GM19328 (cell line): ENCODE measurements around the gene SIK2.

Source experiments
- ATAC-seq: cut with Tn5 transposase; IDR thresholded peaks from one replicate; pipeline ENCODE4 v1.9.1; 2021; ENCODE audit warnings: mild to moderate bottlenecking, moderate library complexity; ENCODE audit not compliant: unreplicated experiment

SIK2 gene

DNA sequence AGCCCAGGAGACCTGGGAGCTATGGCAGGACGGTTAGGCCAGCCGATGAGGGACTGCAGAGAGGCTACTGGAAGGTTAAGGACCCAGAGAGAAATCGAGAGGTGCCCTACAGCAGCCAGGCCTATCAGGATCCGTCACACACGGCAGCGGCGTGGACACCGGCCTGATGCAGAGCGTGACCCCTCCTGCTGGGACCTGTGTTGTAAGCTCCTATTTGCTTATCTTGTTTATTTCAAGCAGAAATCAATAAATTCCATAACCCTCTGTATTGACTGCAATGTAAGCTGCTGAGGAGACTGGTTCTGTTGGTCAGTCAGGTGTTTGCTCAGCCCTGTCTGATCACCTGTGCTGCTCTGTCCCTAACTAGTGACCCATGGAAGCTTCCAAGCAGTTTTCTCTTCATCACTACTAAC, 124.1 kb downstream of the SIK2 start:
- no peak for ATAC-seq

DNA sequence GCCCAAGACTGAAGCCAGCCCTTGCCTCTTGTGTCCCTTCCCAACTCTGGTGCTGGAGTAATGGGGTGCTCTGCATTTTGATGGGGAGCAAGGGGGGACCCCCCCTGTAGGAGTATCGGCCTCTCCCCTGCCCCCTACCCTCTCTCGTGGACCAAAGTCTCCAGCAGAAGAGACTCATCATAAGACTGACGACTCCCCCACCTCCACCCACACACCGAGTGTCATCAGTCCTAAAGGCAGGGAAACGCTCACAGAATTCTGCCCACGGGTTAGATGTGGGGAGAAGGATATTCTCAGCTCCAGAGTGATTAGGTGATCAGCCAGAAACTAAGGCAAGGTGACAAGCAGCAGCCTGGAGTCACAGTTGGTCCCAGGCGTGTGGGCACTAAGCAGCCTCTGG, 125.2 kb downstream of the SIK2 start:
- ATAC-seq: no peak

DNA sequence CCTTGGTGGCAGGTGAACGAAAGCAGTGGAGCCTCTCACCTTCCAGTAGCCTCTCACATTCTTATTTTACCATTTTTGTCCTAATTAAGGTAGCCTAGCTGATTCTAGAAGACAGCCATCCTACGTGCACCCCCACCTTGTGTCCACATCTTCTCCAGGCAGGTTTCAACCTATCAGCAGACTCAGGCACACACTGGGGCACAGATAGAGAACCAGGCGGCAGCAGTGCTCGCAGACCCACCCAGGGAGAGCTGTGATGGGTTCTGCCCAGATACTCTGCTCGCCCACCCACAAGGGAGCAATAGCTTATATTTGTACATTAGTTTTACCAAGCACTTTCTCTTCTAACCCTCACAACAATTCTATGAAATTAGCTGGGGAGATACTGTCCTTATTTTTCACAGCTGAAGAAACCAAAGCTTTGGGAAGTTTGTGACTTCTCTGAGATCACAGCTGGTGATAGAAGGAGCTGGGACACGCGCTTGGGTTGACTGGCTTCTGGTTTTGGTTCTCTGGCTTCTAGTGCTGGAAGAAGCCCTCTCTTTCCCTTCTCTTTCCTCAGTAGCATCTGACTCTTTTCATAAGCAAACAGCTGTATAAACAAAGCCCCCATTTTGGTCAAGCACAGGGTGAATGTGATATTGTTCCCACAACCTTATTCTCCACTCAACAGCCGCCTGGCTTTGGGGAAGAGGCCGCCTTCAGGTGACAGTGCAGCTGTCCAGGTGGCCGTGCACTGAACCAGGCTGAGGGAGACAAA, 127.0 kb downstream of the SIK2 start:
- no peak for ATAC-seq

DNA sequence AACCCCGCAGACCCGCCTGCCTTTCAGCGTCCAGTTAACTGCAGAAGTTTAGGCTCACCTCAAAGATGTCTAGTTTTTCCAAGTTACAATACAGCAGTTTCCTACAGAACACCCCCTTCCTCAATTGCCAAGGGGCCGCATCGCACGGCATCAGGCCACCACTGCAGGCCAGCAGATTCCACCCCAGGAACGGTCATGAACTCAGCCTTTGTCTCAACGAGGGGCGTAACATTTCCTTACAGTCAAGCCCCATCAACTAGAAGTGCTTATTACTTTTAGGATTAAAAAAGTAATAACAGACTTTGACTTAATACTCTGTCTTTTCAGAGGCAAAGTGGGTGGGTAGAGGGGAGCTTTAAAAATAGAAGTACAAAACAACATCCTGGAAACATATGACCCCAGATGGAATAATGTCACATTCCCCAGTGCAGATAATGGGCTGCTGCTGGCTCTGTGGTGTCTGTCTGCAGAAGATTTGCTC, 127.6 kb downstream of the SIK2 start:
- ATAC-seq: no peak

DNA sequence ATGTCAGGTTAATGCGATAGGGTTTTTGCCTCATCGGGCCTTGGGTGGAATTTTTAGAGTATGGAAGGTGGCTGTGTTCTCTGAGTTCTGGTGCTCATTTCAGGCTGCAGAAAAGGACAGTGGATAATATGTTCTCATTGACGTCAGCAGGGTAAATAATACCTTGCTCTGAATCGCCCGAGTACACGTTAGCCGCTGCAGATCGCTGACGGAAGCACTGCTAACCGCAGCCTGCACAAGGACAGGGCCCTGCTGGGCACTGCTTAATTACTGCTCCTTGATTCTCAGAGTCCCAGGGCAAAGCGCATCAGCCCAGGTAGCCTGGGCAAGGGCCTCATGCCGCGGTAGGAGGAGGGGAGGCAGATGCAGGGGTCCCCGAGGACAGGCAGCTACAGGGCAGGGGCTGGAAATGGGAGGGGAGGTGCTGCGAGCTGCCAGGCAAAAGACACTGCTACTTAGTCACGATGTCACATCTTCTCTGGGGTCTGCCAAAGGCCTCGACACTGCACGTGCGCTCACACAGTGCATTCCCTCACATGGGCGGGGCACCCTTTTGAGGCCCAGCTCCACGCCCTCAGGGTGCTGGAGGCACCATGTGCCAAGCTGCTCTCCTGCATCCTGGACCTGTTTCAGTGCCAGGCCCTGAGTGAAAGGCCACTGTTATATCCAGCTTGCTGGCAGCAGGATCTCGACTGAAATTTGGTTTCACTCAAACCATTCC, 128.8 kb downstream of the SIK2 start:
- ATAC-seq: no peak

DNA sequence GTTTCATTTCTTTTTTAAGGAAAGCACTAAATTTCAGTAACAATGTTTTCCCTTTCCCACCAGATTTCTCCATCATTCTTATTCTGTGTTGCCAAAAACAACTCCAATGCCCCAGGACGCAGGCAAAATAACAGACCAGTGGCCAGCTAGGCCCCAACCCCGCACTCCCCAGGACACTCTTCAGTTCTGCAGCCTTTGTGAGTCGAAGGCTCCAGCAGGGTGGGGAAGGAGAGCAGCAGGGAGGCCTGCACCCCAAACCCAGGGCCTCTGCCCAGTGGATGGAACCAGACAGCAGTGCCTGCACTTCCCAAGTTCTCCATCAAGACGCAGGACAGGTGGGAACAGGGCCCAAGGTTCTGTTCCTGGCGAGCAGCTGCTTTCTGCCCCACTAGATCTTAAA, 129.6 kb downstream of the SIK2 start:
- ATAC-seq: no peak

DNA sequence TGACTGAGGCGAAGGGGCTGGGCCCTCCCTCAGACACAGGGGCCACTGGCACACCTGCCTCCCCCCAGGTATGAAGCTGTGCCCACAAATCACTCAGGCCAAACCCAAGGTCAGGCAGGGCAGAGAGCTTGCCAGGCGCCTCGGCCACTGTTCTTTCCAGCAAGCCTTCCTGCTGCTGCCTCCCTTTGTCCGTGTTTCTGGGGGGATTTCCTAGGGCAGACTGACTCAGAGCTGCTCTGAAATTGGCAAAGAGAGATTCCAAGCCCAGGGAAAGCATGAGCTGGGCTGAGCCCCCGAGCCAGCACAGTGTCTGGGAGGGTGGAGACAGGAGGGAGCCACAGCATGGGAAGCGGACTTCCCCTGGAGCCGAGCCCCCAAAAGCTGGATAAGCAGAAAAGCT, 130.8 kb downstream of the SIK2 start:
- no peak for ATAC-seq

DNA sequence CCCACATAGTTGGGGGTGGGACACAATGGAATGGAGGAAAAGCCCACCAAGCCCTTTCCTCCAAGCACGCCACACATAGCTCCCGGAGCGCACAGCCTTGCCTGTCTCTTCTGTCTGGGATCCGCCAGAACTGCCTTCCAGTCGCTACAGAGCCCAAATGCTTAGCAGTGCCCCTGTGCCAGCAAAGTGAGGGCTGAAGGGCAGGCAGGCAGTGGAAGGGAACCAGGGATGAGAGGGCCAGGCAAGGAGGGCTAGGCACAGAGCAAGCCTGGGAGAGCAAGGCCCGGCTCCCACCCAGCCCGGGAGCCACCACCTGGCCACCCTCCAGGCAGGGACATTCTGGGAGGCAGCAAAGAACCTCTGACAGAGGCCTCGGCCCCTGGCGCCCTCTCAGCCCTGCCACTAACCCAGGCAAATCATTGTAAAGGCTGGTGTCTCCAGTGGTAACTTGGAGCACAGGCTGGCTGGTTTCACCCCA, 131.4 kb downstream of the SIK2 start:
- no peak for ATAC-seq

DNA sequence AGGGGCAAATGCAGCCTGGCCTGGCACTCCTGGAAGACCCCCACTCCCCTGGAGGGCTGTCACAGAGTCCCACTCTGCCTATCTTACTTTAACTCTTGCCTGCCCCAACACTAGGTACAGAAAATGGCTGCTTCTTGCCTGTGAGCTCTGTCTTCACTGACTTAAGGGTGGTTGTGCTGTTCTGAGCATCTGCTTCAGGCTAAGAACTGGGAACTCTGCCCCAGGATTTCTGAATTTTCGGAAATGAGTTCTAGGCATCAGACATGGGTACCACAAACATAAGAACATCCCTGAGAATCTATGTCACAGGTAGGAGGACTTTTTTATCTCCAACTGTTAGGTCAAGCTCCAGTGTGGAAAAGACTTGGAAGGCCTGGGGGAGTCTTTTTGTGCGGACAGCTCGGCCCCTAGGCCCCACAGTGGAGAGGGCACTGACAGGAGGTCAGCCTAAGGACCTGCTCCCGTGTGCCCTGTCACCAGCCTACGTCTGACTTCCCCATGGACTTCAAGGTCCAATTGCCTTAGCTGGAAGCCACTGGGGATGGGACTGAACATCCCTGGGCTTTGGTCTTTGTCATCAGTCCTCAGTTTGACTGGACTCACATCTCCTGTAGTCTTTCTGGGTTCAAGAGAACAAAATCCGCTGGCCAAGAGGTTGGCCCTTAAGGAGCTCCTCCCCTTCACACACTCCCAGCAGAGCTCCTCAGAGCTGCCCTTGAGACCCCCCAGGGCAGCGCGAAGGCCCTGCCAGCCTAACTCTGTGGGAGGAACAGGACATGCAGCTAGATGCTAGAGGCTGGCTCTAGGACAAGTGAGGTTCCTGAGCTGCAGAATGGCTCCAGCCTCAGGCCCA, 132.1 kb downstream of the SIK2 start:
- ATAC-seq: no peak

DNA sequence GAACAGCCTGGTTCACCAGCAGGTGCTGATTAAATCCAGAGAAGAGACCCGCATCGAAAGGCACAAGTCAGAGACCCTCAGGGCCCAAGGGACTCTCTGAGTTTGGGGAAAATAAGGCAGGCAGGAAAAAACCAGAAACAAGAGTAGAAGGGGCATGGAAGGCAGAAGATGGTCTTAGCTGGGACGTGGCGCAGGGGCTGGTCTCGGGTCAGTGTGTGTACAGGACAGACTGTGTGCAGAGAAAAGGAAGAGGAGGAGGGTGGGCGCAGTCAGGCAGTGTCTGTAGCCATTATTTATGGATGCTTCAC, 132.7 kb downstream of the SIK2 start:
- ATAC-seq: no peak

DNA sequence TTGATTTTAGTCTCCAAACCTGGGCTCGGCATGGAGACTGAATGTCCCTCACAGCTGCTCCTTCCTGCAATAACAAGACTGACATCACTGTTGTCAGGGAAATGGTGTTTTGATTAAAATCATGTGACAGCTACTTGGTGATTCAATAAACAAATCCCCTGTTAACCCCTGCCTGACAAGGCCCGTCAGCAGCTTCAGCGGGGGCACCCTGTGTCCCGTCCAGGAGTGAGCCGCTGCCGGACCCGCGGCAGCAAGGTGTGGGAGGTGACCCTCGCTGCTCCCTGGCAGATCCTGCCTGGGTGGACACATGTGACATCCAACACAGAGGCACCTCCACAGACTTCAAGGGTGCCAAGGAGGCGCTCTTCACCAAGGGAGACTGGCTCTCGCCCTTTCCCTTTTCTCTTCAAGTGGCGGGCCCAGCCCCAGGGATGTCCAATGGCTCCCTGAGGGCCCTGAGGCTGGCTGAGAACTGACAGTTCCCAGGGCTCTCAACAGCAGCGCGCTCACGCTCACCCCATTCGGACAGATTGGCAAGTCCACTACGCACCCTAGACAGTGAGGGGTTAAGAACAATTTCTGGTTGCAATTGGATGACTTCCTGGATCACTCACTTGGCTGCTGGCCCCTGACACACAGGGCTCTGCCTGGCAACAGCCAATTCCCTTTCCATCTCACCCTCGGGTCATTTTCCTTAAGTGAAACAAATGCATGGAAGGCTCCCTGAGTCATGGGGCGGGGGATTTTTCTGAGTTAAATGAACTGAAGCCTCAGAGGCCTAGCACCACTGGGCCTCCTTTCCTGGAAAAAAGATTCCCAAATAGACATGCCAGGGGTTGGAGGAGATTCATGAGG, 133.2 kb downstream of the SIK2 start:
- no peak for ATAC-seq

DNA sequence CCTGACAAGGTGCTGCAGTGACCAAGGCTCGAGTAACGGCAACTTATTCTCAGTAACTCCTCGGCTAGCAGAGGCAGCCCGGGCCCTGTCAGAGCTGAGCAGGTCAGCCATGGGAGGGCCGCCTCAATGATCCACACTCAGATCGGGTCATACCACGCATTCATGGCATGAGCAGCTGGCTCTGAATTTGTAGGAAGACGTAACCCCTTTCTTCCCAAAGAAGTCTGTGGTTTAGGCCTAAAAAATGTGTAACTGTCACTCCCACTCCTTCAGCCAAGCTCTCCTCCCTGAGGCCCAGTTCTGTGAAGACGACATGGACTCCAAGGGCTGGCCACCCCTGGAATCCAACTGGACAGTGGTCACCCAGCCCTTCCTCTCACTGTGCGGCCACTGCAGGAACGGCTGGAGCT, 133.9 kb downstream of the SIK2 start:
- ATAC-seq: no peak

DNA sequence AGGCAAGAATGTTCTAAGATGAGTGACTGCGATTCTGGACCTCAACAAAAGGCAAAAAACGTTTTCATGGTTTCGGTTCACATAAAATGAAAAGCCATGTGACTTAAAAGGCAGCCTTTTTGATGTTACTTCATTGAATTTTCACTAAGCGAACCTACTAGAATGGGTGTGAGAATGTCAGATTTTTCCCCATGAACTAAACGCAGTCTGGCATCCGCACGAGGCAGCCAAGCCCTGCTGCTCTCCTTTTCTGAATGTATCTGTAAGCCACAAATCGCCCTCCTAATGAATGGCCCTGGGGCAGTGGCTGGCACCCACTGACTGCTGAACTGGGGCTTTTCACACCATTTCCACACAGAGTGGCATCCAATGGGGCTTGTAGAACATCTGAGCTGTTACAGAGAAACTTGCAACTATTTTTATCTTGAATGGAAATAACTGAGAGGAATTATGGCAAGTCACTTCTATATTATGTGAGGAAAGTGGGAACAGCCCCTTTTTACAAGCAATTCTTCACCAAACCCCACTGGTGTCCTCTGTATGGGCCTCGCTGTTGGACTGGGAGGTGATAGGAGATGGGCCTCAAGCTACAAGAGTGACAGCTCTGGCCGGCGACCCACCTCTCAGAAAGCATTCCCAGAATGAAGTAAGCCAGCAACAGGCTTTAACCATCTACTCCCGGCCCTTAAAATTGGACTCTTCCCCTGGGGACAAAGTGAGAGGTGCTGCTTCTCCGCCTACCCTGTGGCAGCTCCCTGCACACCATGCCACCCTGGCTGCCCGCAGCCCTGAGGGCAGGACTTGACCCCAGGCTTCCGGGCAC, 134.6 kb downstream of the SIK2 start:
- no peak for ATAC-seq

DNA sequence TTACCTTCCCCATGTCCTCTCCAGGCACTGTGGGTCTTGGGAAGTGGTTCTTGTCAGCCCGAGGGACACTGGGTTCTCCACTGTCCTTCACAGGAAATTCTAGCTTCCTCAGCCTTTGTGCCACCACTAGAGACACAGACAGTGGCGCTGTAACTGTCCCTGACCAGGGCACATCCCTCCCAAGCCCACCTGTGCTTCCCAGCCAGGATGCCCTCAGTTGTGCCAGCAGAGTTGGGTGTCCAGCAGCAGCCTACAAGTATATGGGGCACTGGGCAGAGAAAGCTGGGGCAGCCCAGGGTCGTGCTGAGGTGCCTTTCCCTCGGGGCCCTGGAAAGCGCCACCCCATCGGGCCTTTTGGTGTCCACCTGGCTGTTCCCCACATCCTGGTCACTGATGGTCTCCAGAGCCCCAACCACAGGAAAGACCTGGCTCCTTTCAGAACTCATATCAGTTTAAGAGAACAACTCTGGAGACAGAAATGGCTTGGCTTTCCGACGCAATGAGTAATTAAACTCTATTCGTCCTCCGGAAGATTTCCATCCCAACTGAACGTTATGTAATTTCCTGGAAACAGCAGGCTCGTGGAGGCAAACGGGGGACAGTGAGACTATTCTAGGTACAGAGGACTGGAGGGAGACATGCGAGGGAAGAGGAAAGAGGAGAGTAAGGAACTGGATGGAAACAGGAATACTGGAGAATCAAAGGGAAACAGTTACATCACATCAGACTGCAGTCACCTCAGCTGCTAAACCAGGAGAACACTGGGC, 135.4 kb downstream of the SIK2 start:
- ATAC-seq: no peak

DNA sequence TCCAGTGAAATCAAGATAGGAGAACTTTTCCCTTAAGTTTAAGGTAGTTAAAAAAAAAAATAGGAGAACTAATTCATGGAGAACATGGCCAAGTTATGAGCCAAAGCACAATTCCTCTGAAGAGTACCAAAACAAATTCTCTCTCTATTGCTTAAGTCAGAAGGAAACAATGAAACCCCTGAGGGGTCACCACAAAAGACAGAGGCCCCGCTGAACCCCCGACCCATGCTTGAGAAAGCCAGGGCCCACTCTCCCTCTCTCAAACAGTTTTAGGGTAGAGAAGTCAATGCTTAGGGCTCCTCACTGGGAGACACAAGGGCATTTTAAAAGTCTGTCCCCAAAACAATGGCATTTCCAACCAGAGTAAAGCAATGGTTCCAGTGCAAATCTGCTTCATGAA, 137.1 kb downstream of the SIK2 start:
- ATAC-seq: no peak

DNA sequence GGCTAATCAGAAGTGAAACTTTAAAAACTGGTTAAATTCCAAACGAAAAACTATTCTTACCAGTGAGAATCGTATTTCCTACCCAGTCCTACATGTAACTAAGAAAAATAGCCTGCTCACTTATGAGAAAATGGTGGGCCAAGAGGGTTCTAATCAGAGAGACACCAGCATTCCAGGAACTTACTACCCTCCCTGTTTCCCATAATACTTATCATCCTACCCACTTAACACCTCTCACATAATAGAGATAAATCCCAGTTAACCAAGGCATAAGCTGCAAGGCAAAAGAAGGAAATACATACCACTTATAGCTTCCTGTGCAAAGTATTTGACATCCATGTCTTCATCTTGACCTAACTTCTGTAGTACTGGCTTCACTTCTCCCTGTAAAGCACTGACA, 139.5 kb downstream of the SIK2 start:
- ATAC-seq: no peak

DNA sequence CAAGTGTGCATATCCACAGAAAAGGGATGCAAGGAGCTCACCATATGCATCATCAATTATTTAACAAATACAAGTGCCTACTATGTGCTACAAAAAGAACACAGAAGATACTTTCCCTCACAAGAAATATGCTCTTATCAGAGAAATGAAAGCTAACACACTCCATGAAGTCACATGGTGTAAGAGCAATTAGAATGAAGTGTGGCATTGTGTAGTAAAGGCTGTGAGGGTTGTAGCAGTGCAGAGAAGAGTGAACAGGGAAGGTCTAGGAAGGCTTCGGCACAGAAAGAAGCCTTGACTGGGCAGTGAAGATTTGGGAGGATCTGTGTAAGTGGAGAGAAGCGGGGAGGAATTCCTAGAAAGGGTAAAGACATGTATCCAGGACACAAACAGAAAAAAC, 141.5 kb downstream of the SIK2 start:
- no peak for ATAC-seq

DNA sequence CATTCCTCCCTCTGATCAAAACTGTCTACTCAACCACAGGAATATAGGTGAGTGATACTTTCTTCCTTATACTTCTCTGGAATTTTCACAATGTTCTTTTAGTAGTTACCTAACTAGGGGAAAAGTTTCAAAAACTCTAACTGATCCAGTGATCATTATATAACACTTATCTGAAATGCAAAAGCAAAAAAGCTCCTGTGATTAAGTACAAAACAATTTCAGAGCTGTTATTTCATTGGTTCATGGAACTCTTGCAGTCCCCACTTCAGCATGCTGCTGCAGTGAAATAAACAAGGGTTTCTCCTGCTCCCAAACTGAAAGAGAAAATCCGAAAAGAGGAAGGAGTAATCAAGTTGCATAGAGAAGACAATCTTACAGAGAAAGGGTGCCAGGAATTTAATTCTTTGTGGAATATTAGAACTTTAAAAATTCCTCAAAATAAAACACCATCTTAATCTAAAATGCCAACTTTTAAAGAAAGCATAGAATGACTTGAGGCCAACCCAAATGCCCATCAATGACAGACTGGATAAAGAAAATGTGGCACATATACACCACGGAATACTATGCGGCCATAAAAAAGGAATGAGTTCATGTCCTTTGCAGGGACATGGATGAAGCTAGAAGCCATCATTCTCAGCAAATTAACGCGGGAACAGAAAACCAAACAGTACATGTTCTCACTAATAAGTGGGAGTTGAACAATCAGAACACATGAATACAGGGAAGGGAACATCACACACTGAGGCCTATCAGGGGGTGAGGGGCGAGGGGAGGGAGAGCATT, 143.7 kb downstream of the SIK2 start:
- no peak for ATAC-seq
